MCF 10A (cell line): ENCODE data around the gene ADNP. TPM values are rescaled to one million over a fixed set of nuclear protein-coding genes. Genes with fewer than 3 reads are reported as not detected.

ENCODE experiments used
- BruUV-seq: library from RNA; stranded (reverse); fragments of 400-500 nt; replicated peaks from 2 replicates; lab custom pipeline; 2021; lab: Mats Ljungman, UMichigan
- CTCF ChIA-PET: fragments of 300-600 bp; sonication (Branson Sonifier 250); formaldehyde crosslinking; extraction: SDS; loops from one replicate; lab custom pipeline; 2021; ENCODE audit warnings: antibody characterized with exemption, inconsistent platforms; lab: Yijun Ruan, JAX
- POLR2A ChIA-PET: fragments of 300-600, 350-650 bp; sonication (Branson Sonifier 250); formaldehyde crosslinking; extraction: SDS; loops from one replicate; lab custom pipeline; 2020; ENCODE audit warnings: antibody characterized with exemption, inconsistent platforms; lab: Yijun Ruan, JAX
- DNase-seq: peaks from one replicate; pipeline ENCODE4 v3.0.0-alpha.2; 2018; ENCODE audit not compliant: unreplicated experiment
- H3K27ac Mint-ChIP-seq: one replicate; pipeline ENCODE4 v1.8.0; 2022; ENCODE audit warnings: mild to moderate bottlenecking, low read depth, mixed read lengths; ENCODE audit not compliant: unreplicated experiment
- H3K27me3 Mint-ChIP-seq: one replicate; pipeline ENCODE4 v1.8.0; 2022; ENCODE audit warnings: mixed read lengths; ENCODE audit not compliant: insufficient read depth, unreplicated experiment
- H3K36me3 Mint-ChIP-seq: one replicate; pipeline ENCODE4 v1.8.0; 2022; ENCODE audit warnings: mild to moderate bottlenecking, moderate library complexity, mixed read lengths; ENCODE audit not compliant: insufficient read depth, unreplicated experiment
- H3K4me1 Mint-ChIP-seq: one replicate; pipeline ENCODE4 v1.8.0; 2022; ENCODE audit warnings: mixed read lengths; ENCODE audit not compliant: insufficient read depth, unreplicated experiment
- H3K4me3 Mint-ChIP-seq: one replicate; pipeline ENCODE4 v1.8.0; 2022; ENCODE audit warnings: mild to moderate bottlenecking, moderate library complexity, mixed read lengths; ENCODE audit not compliant: unreplicated experiment
- H3K9me3 Mint-ChIP-seq: one replicate; pipeline ENCODE4 v1.8.0; 2022; ENCODE audit warnings: mixed read lengths; ENCODE audit not compliant: unreplicated experiment
- CTCF ChIP-seq: fragments of 200-600 bp; IDR thresholded peaks from one replicate; pipeline ENCODE4 v1.8.0; 2022; ENCODE audit warnings: antibody characterized with exemption, mild to moderate bottlenecking; ENCODE audit not compliant: unreplicated experiment
- intact Hi-C: fragments of 100-400 bp; cut with micrococcal nuclease; formaldehyde crosslinking; loops from 2 replicates; pipeline ENCODE4 v1.14.1; 2022
- total RNA-seq: library from RNA; stranded (reverse); gene quantifications from 2 replicates; pipeline ENCODE4 v1.2.3, GENCODE V29; 2022

The ADNP gene
- total RNA-seq, 1 experiment from 2014 or later, result 77.5 TPM

- intact Hi-C loops, result no loop called here
- DNase-seq, result no peak
- CTCF ChIA-PET, result interaction anchor here (0.6 to 1.6 kb wide), 5 partner anchors 9 to 294 kb away, joined by 3 to 7 read pairs (median 4); no protein-coding TSS in a partner anchor
- Mint-ChIP-seq H3K27ac (no peak overlapping the region), H3K4me3 (no peak overlapping the region), H3K4me1 (peaks cover 3% of the 10 kb centered on the region), H3K36me3 (peaks cover 9% of the 10 kb centered on the region), H3K9me3 (no peaks in the 10 kb centered on the region), H3K27me3 (no peaks in the 10 kb centered on the region)
- no TSS peak for BruUV-seq
- POLR2A ChIA-PET, result interaction anchor here (1.3 to 1.5 kb wide), 2 partner anchors 9 to 11 kb away, joined by 3 read pairs; no protein-coding TSS in a partner anchor
- TF ChIP-seq CTCF, result no peak
Observed at GRCh38 chr20:50873585-50873984, 57.7 kb downstream of the ADNP start.

- no TSS peak for BruUV-seq
Observed at GRCh38 chr20:50872560-50873425, 58.4 kb downstream of the ADNP start.

GRCh38 chr20:50870561-50871161 is 60.6 kb downstream of the ADNP start:
- Mint-ChIP-seq H3K4me3 (no peak overlapping the region), H3K36me3 (peaks cover 6% of the 10 kb centered on the region), H3K4me1 (peaks cover 14% of the 10 kb centered on the region), H3K27me3 (no peaks in the 10 kb centered on the region), H3K9me3 (no peaks in the 10 kb centered on the region), H3K27ac (no peak overlapping the region)
- intact Hi-C loops, result no loop called here
- no peak for DNase-seq
- POLR2A ChIA-PET, result interaction anchor here (0.7 to 1.2 kb wide), 3 partner anchors 10 to 45 kb away, joined by 3 to 5 read pairs (median 4); no protein-coding TSS in a partner anchor
- CTCF ChIA-PET, result interaction anchor here (0.6 kb wide), 2 partner anchors 62 to 73 kb away, joined by 4 read pairs; no protein-coding TSS in a partner anchor
- no TSS peak for BruUV-seq
- no peak for TF ChIP-seq CTCF

More at GRCh38 chr20:50872560-50873425, 58.4 kb downstream of the ADNP start:
- intact Hi-C loops, result no loop called here
- Mint-ChIP-seq H3K9me3 (no peaks in the 10 kb centered on the region), H3K4me3 (no peak overlapping the region), H3K36me3 (peaks cover 9% of the 10 kb centered on the region), H3K27ac (no peak overlapping the region), H3K4me1 (peaks cover 9% of the 10 kb centered on the region), H3K27me3 (no peaks in the 10 kb centered on the region)
- DNase-seq, result no peak
- ChIA-PET POLR2A (interaction anchor here (1.2 to 1.5 kb wide), 3 partner anchors 10 to 43 kb away, joined by 3 read pairs; no protein-coding TSS in a partner anchor), CTCF (interaction anchor here (0.7 to 1.6 kb wide), 4 partner anchors 8 to 116 kb away, joined by 3 to 4 read pairs (median 4); no protein-coding TSS in a partner anchor)
- no peak for TF ChIP-seq CTCF
